Measurements from ENCODE around the gene PORCN. TPM values are rescaled to one million over a fixed set of nuclear protein-coding genes. Genes with fewer than 3 reads are reported as not detected.

PORCN gene
- total and polyA plus RNA-seq, 9 of the 15 experiments (the other 6 are each of a cell fraction or from before 2014, with no cell fraction given) = 0.34 to 5.1 (median 2.8) TPM

DNA sequence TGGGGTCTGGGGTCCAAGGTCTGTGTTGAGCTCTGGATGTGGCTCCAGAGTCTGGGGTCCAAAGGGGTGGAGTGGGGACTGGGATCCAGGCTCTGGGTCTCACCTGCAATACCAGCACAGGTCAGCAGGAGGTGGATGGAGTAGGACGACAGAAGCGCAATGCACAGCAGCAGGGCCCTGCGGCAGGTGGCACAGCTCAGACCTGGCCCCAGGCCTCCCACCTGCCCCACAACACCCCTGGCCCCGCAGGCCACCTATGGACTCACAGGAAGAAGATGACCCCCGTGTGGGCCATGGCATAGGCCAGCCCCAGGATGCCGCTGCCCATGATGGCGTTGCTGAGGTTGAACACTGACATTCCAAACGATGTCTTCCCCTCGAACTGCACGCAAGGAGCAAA, 42.1 kb upstream of the PORCN start:
- BruUV-seq (replicated peaks) = no TSS peak
- intact Hi-C loops (cut with micrococcal nuclease) = loop anchor here (5.0 kb wide), 1 partner anchor 209 kb away; the partner anchor contains the start of gene SSX1
- in situ Hi-C loops (cut with MboI) = no loop called here
- Histone ChIP-seq H4K20me1 (replicated peaks; ENCODE audit: control insufficient read depth, insufficient read depth, low read length) (no peaks in the 10 kb centered on the region), H3K36me3 (ENCODE audit: control insufficient read depth, insufficient read depth, low read length) (peaks cover 46% of the 10 kb centered on the region), H3K9ac (ENCODE audit: insufficient read depth in 1 of 2, low read depth in 2 of 2, low read length in 2 of 2) (peak overlapping the region in 1 of 2 experiments; percentile 94; a peak in 2 of 4 replicates), H3K27ac (ENCODE audit: extremely low read depth, low read depth, low read length) (no peak overlapping the region), H2AFZ (ENCODE audit: low read depth, low read length) (no peak overlapping the region), H3K9me3 (replicated peaks; ENCODE audit: control insufficient read depth, insufficient read depth, low read depth, low read length) (no peaks in the 10 kb centered on the region), H3K4me1 (replicated peaks in 1 of 2; ENCODE audit: control insufficient read depth in 2 of 2, insufficient read depth in 2 of 2, low read length in 2 of 2) (peaks cover 28 to 47% of the 10 kb centered on the region in 2 experiments; a peak in 4 of 5 replicates), H3K4me3 (peak overlapping the region; percentile 78), H3K4me2 (ENCODE audit: insufficient read depth, low read length) (peak overlapping the region; percentile 94), H3K27me3 (ENCODE audit: control insufficient read depth in 2 of 2, insufficient read depth in 2 of 2, low read length in 2 of 2) (no peaks in the 10 kb centered on the region), H3K9me1 (ENCODE audit: control insufficient read depth, insufficient read depth, low read length) (no peaks in the 10 kb centered on the region), H3K79me2 (ENCODE audit: control insufficient read depth, insufficient read depth, low read length) (peaks cover 61% of the 10 kb centered on the region)
- WGBS (ENCODE audit: insufficient coverage, low coverage, missing lambda C conversion rate) = 67% methylated on average over 8 of the region's 10 CpGs
- no peak for FAIRE-seq
- TF ChIP-seq ZNF512 (tag; IDR thresholded peaks at IDR 0.05) (no peak), RBFOX2 (IDR thresholded peaks at IDR 0.05; ENCODE audit: low read depth, low read length) (peak; percentile 48), CTCF (IDR thresholded peaks at IDR 0.05 in 2 of 3, conservative IDR thresholded peaks at IDR 0.05 in 1 of 3; ENCODE audit: insufficient read depth in 2 of 3, low read depth in 1 of 3, low read length in 3 of 3) (peak; percentile 23 to 37 (median 36); a peak in 3 of 6 replicates), USF1 (CRISPR knock-in tag; IDR thresholded peaks at IDR 0.05) (0 out of 2 replicates have a peak, but pooled peaks have one; percentile 23), JUN (IDR thresholded peaks at IDR 0.05; ENCODE audit: borderline replicate concordance, low read depth, low read length) (no peak), JUN (CRISPR knock-in tag; IDR thresholded peaks at IDR 0.05; ENCODE audit: borderline replicate concordance) (no peak)
- TF ChIP-seq, protein P1, sequence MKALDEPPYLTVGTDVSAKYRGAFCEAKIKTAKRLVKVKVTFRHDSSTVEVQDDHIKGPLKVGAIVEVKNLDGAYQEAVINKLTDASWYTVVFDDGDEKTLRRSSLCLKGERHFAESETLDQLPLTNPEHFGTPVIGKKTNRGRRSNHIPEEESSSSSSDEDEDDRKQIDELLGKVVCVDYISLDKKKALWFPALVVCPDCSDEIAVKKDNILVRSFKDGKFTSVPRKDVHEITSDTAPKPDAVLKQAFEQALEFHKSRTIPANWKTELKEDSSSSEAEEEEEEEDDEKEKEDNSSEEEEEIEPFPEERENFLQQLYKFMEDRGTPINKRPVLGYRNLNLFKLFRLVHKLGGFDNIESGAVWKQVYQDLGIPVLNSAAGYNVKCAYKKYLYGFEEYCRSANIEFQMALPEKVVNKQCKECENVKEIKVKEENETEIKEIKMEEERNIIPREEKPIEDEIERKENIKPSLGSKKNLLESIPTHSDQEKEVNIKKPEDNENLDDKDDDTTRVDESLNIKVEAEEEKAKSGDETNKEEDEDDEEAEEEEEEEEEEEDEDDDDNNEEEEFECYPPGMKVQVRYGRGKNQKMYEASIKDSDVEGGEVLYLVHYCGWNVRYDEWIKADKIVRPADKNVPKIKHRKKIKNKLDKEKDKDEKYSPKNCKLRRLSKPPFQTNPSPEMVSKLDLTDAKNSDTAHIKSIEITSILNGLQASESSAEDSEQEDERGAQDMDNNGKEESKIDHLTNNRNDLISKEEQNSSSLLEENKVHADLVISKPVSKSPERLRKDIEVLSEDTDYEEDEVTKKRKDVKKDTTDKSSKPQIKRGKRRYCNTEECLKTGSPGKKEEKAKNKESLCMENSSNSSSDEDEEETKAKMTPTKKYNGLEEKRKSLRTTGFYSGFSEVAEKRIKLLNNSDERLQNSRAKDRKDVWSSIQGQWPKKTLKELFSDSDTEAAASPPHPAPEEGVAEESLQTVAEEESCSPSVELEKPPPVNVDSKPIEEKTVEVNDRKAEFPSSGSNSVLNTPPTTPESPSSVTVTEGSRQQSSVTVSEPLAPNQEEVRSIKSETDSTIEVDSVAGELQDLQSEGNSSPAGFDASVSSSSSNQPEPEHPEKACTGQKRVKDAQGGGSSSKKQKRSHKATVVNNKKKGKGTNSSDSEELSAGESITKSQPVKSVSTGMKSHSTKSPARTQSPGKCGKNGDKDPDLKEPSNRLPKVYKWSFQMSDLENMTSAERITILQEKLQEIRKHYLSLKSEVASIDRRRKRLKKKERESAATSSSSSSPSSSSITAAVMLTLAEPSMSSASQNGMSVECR (CRISPR knock-in tag; IDR thresholded peaks at IDR 0.05) = 0 out of 2 replicates have a peak, but pooled peaks have one; percentile 30
- ATAC-seq = peak; percentile 35
- peak; percentile 37 to 56 (median 46) for DNase-seq (ENCODE audit: extremely low read depth in 1 of 4, low spot score in 3 of 4)
- ChIA-PET CTCF (ENCODE audit: low intra/inter-chr PET ratio) (no interaction called here), POLR2A (interaction anchor here (0.6 to 1.1 kb wide), 3 partner anchors 14 to 108 kb away, joined by 3 to 4 read pairs (median 3); partner anchors contain the start of gene RBM3)
